ENCODE data around the gene ITGA11.

The ITGA11 gene

DNA sequence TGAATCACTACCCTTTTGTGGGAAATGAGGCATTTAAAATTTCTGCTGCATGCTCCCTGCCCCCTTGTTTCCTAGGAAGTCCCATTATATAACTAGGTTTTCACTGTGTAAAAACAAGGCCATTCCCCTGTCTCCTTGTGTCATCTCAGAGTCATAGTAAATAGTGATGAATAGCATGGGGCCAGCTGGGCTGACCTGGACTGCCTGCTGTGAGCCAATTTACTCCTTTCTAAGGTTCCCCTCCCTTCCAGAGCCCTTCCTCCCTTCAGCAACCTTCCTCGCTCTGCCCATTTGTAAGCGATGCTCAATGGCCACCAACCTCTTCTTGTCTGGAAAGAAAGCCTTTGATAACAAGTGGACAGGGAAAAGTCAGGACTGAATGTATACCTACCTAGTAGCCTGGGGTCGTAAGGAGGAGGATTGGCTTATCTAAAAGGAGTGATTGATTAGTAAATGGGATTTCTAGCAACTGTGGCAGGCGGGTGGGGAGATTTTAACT lies 11.7 kb downstream of the ITGA11 start:
- Histone ChIP-seq H3K4me3 (ENCODE audit: low read length) (no peak overlapping the region), H3K27me3 (ENCODE audit: control insufficient read depth, insufficient read depth, low read length) (no peaks in the 10 kb centered on the region), H3K4me1 (ENCODE audit: control insufficient read depth, insufficient read depth, low read length) (peaks cover 3% of the 10 kb centered on the region), H3K36me3 (ENCODE audit: control insufficient read depth, insufficient read depth, low read length) (no peaks in the 10 kb centered on the region), H3K9ac (ENCODE audit: low read length) (no peak overlapping the region), H3K27ac (ENCODE audit: low read depth, low read length) (no peak overlapping the region)

DNA sequence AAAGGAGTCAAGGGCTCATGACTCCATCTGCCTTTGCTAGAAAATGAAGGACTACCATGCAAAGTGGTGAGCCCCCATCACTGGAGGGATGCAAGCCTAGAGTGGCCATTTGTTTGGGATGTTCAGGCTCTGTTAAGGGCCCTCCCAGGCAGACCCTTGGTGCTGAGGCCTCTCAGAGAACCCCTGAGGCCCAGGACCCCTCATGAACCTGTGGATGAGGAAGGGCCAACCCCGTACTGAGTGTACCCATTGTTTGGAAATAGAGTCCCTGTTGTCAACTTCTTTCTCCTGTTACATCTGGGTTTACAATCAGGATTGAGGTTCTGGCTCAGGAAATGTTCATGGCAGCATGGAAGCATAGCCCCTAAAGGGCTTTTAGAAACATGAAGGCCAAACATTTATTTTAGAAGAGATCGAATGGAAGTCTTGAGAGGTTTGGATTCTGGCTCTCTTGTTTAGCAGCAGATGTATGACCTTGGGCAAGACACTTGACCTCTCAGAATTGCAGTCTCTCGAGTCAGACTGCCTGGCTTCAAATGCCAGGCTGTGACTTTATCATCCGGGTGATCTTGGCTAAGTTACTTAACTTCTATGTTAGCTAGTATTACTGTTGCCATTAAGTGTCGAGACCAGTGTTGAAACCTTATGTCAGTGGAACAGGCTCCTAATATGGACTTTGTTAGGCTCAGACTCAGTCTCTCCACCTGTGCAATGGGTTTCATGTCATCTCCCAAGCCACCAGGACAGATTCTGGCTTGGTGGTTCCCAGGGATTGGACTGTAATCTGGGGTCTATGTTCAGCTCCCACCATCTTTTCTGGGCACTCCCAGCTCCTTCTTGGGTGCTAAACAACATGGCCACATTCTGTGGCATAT lies 12.4 kb downstream of the ITGA11 start:
- peaks cover 3% of the 10 kb centered on the region for H3K4me1 ChIP-seq (ENCODE audit: control insufficient read depth, insufficient read depth, low read length)
- no peaks in the 10 kb centered on the region for H3K36me3 ChIP-seq (ENCODE audit: control insufficient read depth, insufficient read depth, low read length)
- H3K27me3 ChIP-seq (ENCODE audit: control insufficient read depth, insufficient read depth, low read length): no peaks in the 10 kb centered on the region
- H3K9ac ChIP-seq (ENCODE audit: low read length): no peak overlapping the region
- no peak overlapping the region for H3K27ac ChIP-seq (ENCODE audit: low read depth, low read length)
- no peak overlapping the region for H3K4me3 ChIP-seq (ENCODE audit: low read length)

DNA sequence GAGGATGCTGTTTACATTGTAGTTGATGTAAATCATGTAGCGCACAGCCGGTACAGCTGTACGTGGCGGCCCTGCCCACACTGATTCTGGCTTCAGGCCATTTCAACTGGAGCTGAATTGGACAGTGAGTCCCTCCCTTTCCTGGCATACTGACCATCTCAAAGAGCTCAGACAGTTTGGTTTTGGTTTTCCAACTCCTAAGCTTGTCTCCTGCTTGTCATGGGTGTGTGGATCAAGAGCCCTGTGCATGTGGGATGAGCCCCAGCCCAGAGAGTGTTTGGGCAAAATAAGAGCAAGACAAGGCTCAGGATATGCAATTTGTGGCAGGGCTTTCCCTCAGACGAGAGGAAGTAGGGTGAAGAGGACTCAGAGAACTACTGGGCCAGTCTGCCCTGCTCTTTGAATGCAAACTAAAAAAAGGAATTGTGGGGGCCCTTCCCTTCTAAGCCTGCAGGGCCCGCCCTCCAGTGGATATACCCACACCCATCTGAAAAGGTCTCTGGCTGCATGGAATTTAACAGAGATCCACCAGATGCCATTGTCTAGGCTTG lies 13.3 kb downstream of the ITGA11 start:
- Histone ChIP-seq H3K9ac (ENCODE audit: low read length) (no peak overlapping the region), H3K27me3 (ENCODE audit: control insufficient read depth, insufficient read depth, low read length) (no peaks in the 10 kb centered on the region), H3K27ac (ENCODE audit: low read depth, low read length) (no peak overlapping the region), H3K36me3 (ENCODE audit: control insufficient read depth, insufficient read depth, low read length) (no peaks in the 10 kb centered on the region), H3K4me3 (ENCODE audit: low read length) (no peak overlapping the region), H3K4me1 (ENCODE audit: control insufficient read depth, insufficient read depth, low read length) (peaks cover 3% of the 10 kb centered on the region)

DNA sequence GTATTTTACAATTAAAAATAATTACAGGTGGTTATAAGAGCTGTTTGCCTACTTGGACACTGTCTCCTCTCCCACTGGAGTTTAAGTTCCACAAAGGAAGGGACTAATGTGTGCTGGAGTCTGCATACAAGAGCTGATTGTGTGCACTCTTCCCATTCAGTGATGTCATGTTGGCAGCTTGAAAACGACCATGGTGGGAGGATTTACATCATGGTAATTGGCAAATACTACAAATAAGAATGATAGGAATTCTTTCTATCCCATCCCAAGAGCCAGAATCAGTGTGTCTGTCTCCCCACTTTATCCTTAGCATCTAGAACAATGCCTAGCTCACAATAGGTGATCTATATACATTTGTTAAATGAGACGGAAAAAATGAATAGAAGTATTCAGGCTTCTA lies 14.1 kb downstream of the ITGA11 start:
- H3K4me3 ChIP-seq (ENCODE audit: low read length): no peak overlapping the region
- no peaks in the 10 kb centered on the region for H3K27me3 ChIP-seq (ENCODE audit: control insufficient read depth, insufficient read depth, low read length)
- no peak overlapping the region for H3K27ac ChIP-seq (ENCODE audit: low read depth, low read length)
- no peaks in the 10 kb centered on the region for H3K36me3 ChIP-seq (ENCODE audit: control insufficient read depth, insufficient read depth, low read length)
- no peak overlapping the region for H3K9ac ChIP-seq (ENCODE audit: low read length)
- peaks cover 3% of the 10 kb centered on the region for H3K4me1 ChIP-seq (ENCODE audit: control insufficient read depth, insufficient read depth, low read length)

DNA sequence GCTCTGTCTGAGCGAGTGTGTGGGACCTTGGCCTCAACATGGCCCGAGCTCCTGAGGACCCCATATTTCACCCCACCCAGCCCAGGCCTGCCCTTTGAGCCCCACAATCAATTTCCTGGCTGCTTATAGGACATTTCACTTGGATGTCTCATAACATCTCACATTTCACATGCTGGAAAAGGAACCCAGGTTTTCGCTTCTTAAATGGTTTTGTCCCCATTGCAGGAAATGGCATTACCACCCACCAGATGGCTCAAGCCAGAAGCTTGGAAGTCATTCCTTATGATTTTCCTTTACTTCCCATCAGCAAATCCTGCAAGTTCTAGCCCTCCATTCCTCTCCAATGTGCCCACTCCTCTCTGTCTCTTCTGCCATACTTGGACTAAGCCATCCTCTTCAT lies 14.9 kb downstream of the ITGA11 start:
- H3K9ac ChIP-seq (ENCODE audit: low read length): no peak overlapping the region

DNA sequence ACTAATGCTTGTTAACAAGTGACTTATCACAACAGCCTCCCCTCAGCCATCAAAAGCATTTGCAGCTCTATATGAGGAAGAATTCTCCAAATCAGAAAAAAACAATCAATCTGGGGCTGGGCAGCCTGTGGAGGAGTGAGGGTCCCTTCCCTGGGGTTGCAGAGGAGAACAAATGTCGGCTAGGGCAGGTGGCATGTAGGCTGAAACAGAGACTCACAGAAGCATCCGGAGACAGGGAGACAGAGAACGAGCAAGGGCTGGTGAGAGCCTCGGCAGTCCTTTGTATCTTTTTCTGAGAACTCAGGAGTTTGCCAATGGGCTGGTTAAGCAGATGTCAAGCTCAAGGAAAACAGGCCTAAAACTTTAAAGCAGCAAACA lies 15.8 kb downstream of the ITGA11 start:
- Histone ChIP-seq H3K9ac (ENCODE audit: low read length) (no peak overlapping the region), H3K27ac (ENCODE audit: low read depth, low read length) (no peak overlapping the region), H3K4me3 (ENCODE audit: low read length) (no peak overlapping the region), H3K36me3 (ENCODE audit: control insufficient read depth, insufficient read depth, low read length) (no peaks in the 10 kb centered on the region), H3K27me3 (ENCODE audit: control insufficient read depth, insufficient read depth, low read length) (no peaks in the 10 kb centered on the region), H3K4me1 (ENCODE audit: control insufficient read depth, insufficient read depth, low read length) (peaks cover 3% of the 10 kb centered on the region)

More for the DNA sequence above, 14.9 kb downstream of the ITGA11 start:
- Histone ChIP-seq H3K27me3 (ENCODE audit: control insufficient read depth, insufficient read depth, low read length) (no peaks in the 10 kb centered on the region), H3K4me1 (ENCODE audit: control insufficient read depth, insufficient read depth, low read length) (peaks cover 3% of the 10 kb centered on the region), H3K27ac (ENCODE audit: low read depth, low read length) (no peak overlapping the region), H3K36me3 (ENCODE audit: control insufficient read depth, insufficient read depth, low read length) (no peaks in the 10 kb centered on the region), H3K4me3 (ENCODE audit: low read length) (no peak overlapping the region)

DNA sequence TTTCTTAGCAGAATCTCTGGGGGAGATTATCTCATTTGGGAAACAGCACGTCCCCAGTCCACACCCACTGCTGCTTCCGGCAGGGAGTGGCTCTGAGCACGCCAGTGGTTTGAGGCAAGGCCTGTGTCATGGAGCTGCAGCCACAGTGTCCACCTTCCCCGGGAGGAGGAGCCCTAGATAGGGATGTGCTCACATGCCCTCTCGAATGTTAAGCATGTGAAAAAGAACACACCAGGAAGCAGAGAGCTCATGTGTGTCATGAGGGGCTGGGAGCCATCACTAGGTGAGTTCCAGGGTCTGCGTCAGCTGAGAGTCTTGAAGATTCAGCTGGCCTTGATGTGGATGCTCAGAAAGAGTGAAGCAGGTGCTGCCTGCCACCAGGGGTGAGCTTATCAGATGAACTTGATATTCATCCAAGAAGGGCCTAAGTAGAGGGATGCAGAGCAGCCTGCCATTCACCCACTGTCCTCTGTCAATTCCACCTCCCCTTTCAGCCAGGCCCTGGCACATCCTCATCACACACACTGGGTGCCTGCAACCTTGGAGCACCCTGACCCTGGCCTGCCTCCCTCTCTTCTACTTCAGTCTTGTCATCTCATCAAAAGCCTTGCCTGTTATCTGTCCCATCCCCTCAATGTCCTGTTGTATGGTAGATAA lies 16.3 kb downstream of the ITGA11 start:
- Histone ChIP-seq H3K36me3 (ENCODE audit: control insufficient read depth, insufficient read depth, low read length) (no peaks in the 10 kb centered on the region), H3K4me1 (ENCODE audit: control insufficient read depth, insufficient read depth, low read length) (peaks cover 3% of the 10 kb centered on the region), H3K9ac (ENCODE audit: low read length) (no peak overlapping the region), H3K4me3 (ENCODE audit: low read length) (no peak overlapping the region), H3K27ac (ENCODE audit: low read depth, low read length) (no peak overlapping the region), H3K27me3 (ENCODE audit: control insufficient read depth, insufficient read depth, low read length) (no peaks in the 10 kb centered on the region)

DNA sequence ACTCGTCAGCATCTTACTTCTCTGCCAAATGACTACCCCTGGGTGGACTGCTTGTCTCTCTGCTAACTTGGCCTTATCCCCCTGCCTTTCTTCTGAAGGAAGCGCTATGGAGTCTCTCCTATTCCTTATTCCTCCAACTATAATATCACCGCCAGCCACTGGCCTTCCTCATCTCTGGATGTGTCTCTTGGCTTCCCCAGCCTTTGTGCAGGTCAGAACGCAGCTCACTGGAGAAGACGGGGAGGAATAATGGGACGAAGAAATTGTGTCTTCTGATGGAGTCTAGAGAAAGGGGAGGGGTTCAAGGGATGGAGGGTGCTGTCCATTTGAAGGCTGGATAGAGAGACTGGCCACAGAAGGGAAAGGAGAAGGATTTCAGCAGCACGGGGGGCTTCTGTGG lies 16.9 kb downstream of the ITGA11 start:
- Histone ChIP-seq H3K9ac (ENCODE audit: low read length) (no peak overlapping the region), H3K27ac (ENCODE audit: low read depth, low read length) (no peak overlapping the region), H3K27me3 (ENCODE audit: control insufficient read depth, insufficient read depth, low read length) (no peaks in the 10 kb centered on the region), H3K4me3 (ENCODE audit: low read length) (no peak overlapping the region), H3K36me3 (ENCODE audit: control insufficient read depth, insufficient read depth, low read length) (no peaks in the 10 kb centered on the region), H3K4me1 (ENCODE audit: control insufficient read depth, insufficient read depth, low read length) (peaks cover 3% of the 10 kb centered on the region)

DNA sequence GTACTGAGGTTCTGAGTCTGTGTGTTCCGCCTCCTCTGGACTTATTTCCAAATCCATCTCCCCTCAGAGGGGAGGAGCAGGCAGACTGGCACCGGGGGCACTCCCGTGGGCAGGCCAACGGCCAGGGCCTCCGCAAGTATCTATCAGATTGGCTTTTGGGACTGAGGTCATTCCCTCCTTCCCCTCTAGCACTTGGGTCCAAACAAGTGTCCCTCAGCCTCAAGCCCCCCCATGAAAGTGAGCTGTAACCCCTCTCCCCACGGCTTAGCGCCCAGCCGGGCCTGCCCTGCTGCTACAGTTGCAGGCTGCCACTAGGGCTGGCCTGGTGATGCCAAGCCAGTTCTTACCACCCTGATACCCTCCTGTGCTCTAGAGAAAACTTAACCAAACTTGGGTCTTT lies 17.4 kb downstream of the ITGA11 start:
- H3K36me3 ChIP-seq (ENCODE audit: control insufficient read depth, insufficient read depth, low read length): no peaks in the 10 kb centered on the region
- no peaks in the 10 kb centered on the region for H3K27me3 ChIP-seq (ENCODE audit: control insufficient read depth, insufficient read depth, low read length)
- no peak overlapping the region for H3K4me3 ChIP-seq (ENCODE audit: low read length)
- no peak overlapping the region for H3K9ac ChIP-seq (ENCODE audit: low read length)
- H3K27ac ChIP-seq (ENCODE audit: low read depth, low read length): no peak overlapping the region
- H3K4me1 ChIP-seq (ENCODE audit: control insufficient read depth, insufficient read depth, low read length): peaks cover 3% of the 10 kb centered on the region

DNA sequence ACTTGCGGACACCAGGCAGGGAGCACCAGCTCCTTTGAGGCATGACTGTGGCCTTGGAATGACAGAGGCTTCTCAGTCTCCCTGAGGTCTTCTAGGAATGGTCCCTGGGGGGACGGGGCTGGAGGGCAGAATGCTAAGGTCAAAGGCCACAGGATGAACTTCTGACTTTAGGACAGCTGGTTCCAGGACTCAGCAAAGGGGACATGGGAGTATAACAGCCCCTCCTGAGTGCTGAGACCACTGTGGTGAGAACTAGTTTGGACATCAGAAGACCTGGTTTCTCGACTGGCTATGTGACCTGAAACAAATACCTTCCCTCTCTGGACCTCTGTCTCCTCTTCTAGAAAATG lies 17.8 kb downstream of the ITGA11 start:
- Histone ChIP-seq H3K27me3 (ENCODE audit: control insufficient read depth, insufficient read depth, low read length) (no peaks in the 10 kb centered on the region), H3K27ac (ENCODE audit: low read depth, low read length) (no peak overlapping the region), H3K4me3 (ENCODE audit: low read length) (no peak overlapping the region), H3K36me3 (ENCODE audit: control insufficient read depth, insufficient read depth, low read length) (no peaks in the 10 kb centered on the region), H3K4me1 (ENCODE audit: control insufficient read depth, insufficient read depth, low read length) (peaks cover 3% of the 10 kb centered on the region), H3K9ac (ENCODE audit: low read length) (no peak overlapping the region)

DNA sequence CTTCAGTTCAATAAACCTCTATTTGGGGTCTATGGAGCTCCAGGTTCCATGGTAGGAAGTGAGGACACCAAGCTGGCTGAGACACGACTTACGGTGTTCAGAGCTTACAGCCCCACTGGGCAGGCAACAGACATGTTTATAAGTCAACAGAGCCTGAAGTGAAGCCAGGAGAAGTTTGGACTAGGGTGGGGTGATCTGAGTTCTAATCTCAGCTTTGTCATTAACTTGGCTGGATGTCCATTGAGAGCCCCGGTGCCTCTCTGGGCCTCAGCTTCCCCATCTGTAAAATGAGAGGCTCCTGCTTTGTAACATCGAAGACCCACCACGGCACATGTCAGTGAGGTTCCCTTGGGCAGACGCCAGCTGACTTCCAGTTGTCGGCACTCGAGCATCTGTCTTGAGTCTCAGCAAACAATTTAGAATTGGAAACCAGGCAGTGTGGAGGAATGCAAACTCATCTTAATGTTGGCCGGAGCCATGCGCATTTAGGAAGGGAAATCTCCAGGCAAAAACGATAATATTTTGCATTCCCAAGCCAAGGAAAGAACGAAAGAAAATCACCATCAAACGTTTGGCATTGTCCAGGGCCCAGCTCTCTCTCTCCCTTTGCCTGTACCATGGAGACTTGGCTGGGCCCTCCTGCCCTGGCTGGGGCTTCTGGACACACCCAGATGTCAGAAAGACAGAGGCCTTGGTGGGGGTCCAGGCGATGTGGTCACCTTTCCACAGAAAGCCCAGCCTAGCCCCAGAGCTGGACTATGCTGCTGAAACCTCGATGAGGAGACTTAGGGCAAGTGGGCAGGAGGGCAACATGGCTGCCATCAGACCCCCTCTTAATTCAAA lies 18.4 kb downstream of the ITGA11 start:
- Histone ChIP-seq H3K27ac (ENCODE audit: low read depth, low read length) (no peak overlapping the region), H3K27me3 (ENCODE audit: control insufficient read depth, insufficient read depth, low read length) (no peaks in the 10 kb centered on the region), H3K36me3 (ENCODE audit: control insufficient read depth, insufficient read depth, low read length) (no peaks in the 10 kb centered on the region), H3K9ac (ENCODE audit: low read length) (no peak overlapping the region), H3K4me1 (ENCODE audit: control insufficient read depth, insufficient read depth, low read length) (peaks cover 3% of the 10 kb centered on the region), H3K4me3 (ENCODE audit: low read length) (no peak overlapping the region)

DNA sequence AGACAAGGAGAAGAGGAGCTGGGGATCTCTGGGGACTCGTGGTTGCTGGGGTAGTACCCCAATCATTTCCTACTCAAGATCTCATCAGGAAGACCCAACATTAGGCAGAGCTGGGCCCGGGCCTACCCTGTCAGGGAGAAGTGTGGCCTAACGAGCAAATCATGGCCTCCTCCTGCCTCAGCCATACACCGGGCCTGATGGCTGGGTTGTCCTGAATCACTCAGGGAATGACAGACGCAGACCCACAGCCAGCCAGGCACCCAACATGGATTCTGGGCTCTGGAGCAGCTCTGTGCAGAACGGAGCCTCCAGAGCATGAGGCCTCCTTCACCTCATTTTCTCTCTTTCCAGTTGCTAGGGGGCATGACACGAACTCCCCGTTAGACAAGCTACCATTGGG lies 19.7 kb downstream of the ITGA11 start:
- H3K27ac ChIP-seq (ENCODE audit: low read depth, low read length): no peak overlapping the region
- no peaks in the 10 kb centered on the region for H3K27me3 ChIP-seq (ENCODE audit: control insufficient read depth, insufficient read depth, low read length)
- no peak overlapping the region for H3K9ac ChIP-seq (ENCODE audit: low read length)
- no peaks in the 10 kb centered on the region for H3K36me3 ChIP-seq (ENCODE audit: control insufficient read depth, insufficient read depth, low read length)
- no peak overlapping the region for H3K4me3 ChIP-seq (ENCODE audit: low read length)
- no peaks in the 10 kb centered on the region for H3K4me1 ChIP-seq (ENCODE audit: control insufficient read depth, insufficient read depth, low read length)

All from rectal smooth muscle tissue (tissue), 1 donor.